Panc1 (cell line): ENCODE data around the gene PCDHB13. TPM values are rescaled to one million over a fixed set of nuclear protein-coding genes. Genes with fewer than 3 reads are reported as not detected.

Experiments used
- ATAC-seq: fragments of 200-7000 bp; cut with Tn5 transposase; 2 replicates; pipeline ENCODE4 v1.9.1; 2020; ENCODE audit warnings: mild to moderate bottlenecking, moderate library complexity
- BruUV-seq: library from RNA; stranded (reverse); fragments of 400-500 nt; replicated peaks from 2 replicates; lab custom pipeline; 2021; lab: Mats Ljungman, UMichigan
- CTCF ChIA-PET: fragments of 300-600 bp; sonication (Branson Sonifier 250); formaldehyde crosslinking; loops from one replicate; lab custom pipeline; 2022; ENCODE audit warnings: antibody characterized with exemption; lab: Charles Lee
- POLR2A ChIA-PET: fragments of 300-600 bp; sonication (Branson Sonifier 250); formaldehyde crosslinking; loops from one replicate; lab custom pipeline; 2022; ENCODE audit warnings: antibody characterized with exemption; lab: Charles Lee
- DNase-seq: peaks from one replicate; pipeline ENCODE4 v3.0.0-alpha.2; 2010; ENCODE audit warnings: low read depth, low spot score
- H3K27ac ChIP-seq: 2 replicates; pipeline ENCODE4 v1.5.1; 2011; ENCODE audit warnings: mild to moderate bottlenecking, low read length, inconsistent platforms
- H3K27me3 ChIP-seq: fragments of 200-500 bp; sonication (Bioruptor generic); 2 replicates; pipeline ENCODE4 v1.6.0; 2014; ENCODE audit warnings: low read length, inconsistent platforms; ENCODE audit not compliant: control insufficient read depth, insufficient read depth
- H3K36me3 ChIP-seq: fragments of 200-500 bp; sonication (Bioruptor generic); 2 replicates; pipeline ENCODE4 v1.5.1; 2014; ENCODE audit warnings: inconsistent platforms, mild to moderate bottlenecking, low read length, moderate library complexity; ENCODE audit not compliant: control insufficient read depth, insufficient read depth
- H3K4me1 ChIP-seq: 2 replicates; pipeline ENCODE4 v1.5.1; 2011; ENCODE audit warnings: inconsistent platforms, mild to moderate bottlenecking, low read length, moderate library complexity; ENCODE audit not compliant: control insufficient read depth, insufficient read depth
- H3K4me3 ChIP-seq, 2 experiments: 2 replicates each; pipeline ENCODE4 v1.5.1; 2011 to 2012; ENCODE audit warnings: low read depth in 2 of 2, low read length in 2 of 2, mild to moderate bottlenecking in 2 of 2, inconsistent platforms in 1 of 2, moderate library complexity in 1 of 2
- H3K9me3 ChIP-seq: fragments of 200-500 bp; sonication (Bioruptor generic); 2 replicates; pipeline ENCODE4 v1.5.1; 2014; ENCODE audit warnings: low read depth, mild to moderate bottlenecking, inconsistent platforms, low read length, moderate library complexity; ENCODE audit not compliant: control insufficient read depth, insufficient read depth
- POLR2AphosphoS5 ChIP-seq: IDR thresholded peaks from 2 replicates; pipeline ENCODE4 v1.6.1; 2012; ENCODE audit warnings: mild to moderate bottlenecking, low read depth, low read length, moderate library complexity
- SIN3A ChIP-seq: IDR thresholded peaks from 2 replicates; pipeline ENCODE4 v1.6.1; 2012; ENCODE audit warnings: low read depth, mild to moderate bottlenecking, low read length, moderate library complexity, borderline replicate concordance; ENCODE audit not compliant: insufficient read depth
- TCF7L2 ChIP-seq: IDR thresholded peaks from 2 replicates; pipeline ENCODE4 v1.6.1; 2011; ENCODE audit warnings: mild to moderate bottlenecking, low read depth, low read length, inconsistent platforms
- in situ Hi-C: cut with HindIII; loops from 2 replicates; pipeline ENCODE4 v1.10.0; 2016; ENCODE audit warnings: low sequenced_read_pairs, low pct_unique_long_range_greater_than_20kb
- intact Hi-C: fragments of 100-400 bp; cut with micrococcal nuclease; formaldehyde crosslinking; loops from one replicate; pipeline ENCODE4 v1.10.0; 2022; ENCODE audit not compliant: unreplicated experiment
- total RNA-seq: library from RNA; stranded (reverse); gene quantifications from one replicate; pipeline ENCODE4 v1.2.1, GENCODE V29; 2021; ENCODE audit not compliant: unreplicated experiment
- TF ChIP-seq, protein P1 (sequence below), 2 experiments: IDR thresholded peaks; 2 replicates each; pipeline ENCODE4 v1.6.1; 2011 to 2012; ENCODE audit warnings: low read depth in 2 of 2, control low read depth in 1 of 2, low read length in 1 of 2, mild to moderate bottlenecking in 1 of 2, moderate library complexity in 1 of 2; ENCODE audit not compliant: insufficient read depth in 1 of 2
- TF ChIP-seq, protein P2 (sequence below): fragments of 450-650 bp; IDR thresholded peaks from 2 replicates; pipeline ENCODE4 v1.5.1; 2017; ENCODE audit warnings: mild to moderate bottlenecking

The PCDHB13 gene
- total RNA-seq, 1 experiment from 2014 or later: 1.0 TPM

DNA sequence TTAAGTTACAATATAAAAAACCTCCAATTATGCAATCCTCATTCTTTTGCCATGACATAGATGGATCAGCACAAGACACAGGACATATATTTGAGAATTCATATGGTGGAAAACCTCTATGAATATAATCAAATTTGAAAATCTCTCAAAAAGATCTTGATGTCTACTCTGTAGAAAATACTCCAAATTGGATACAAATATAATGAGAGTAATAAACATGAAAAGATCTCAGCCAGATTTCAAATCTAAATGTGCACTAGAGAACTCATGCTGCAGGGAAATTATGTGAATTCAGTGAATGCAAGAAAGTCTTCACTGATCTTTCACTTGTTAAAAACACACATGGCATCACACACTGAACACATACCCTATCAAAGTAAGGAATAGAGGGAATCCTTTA is 45.2 kb downstream of the PCDHB13 start:
- Histone ChIP-seq H3K36me3 (no peaks in the 10 kb centered on the region), H3K9me3 (peaks cover 85% of the 10 kb centered on the region), H3K27ac (no peak overlapping the region), H3K4me1 (no peaks in the 10 kb centered on the region), H3K4me3 (no peak overlapping the region), H3K27me3 (no peaks in the 10 kb centered on the region)
- CTCF ChIA-PET: no interaction called here
- ATAC-seq (no peak), DNase-seq (no peak)
- intact Hi-C loops (no loop called here), in situ Hi-C loops (no loop called here)
- TF ChIP-seq, protein P1, sequence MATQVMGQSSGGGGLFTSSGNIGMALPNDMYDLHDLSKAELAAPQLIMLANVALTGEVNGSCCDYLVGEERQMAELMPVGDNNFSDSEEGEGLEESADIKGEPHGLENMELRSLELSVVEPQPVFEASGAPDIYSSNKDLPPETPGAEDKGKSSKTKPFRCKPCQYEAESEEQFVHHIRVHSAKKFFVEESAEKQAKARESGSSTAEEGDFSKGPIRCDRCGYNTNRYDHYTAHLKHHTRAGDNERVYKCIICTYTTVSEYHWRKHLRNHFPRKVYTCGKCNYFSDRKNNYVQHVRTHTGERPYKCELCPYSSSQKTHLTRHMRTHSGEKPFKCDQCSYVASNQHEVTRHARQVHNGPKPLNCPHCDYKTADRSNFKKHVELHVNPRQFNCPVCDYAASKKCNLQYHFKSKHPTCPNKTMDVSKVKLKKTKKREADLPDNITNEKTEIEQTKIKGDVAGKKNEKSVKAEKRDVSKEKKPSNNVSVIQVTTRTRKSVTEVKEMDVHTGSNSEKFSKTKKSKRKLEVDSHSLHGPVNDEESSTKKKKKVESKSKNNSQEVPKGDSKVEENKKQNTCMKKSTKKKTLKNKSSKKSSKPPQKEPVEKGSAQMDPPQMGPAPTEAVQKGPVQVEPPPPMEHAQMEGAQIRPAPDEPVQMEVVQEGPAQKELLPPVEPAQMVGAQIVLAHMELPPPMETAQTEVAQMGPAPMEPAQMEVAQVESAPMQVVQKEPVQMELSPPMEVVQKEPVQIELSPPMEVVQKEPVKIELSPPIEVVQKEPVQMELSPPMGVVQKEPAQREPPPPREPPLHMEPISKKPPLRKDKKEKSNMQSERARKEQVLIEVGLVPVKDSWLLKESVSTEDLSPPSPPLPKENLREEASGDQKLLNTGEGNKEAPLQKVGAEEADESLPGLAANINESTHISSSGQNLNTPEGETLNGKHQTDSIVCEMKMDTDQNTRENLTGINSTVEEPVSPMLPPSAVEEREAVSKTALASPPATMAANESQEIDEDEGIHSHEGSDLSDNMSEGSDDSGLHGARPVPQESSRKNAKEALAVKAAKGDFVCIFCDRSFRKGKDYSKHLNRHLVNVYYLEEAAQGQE (IDR thresholded peaks at IDR 0.05; ENCODE audit: insufficient read depth in 1 of 2, low read depth in 2 of 2, low read length in 1 of 2): no peak
- TF ChIP-seq SIN3A: no peak
- TF ChIP-seq, protein P2, sequence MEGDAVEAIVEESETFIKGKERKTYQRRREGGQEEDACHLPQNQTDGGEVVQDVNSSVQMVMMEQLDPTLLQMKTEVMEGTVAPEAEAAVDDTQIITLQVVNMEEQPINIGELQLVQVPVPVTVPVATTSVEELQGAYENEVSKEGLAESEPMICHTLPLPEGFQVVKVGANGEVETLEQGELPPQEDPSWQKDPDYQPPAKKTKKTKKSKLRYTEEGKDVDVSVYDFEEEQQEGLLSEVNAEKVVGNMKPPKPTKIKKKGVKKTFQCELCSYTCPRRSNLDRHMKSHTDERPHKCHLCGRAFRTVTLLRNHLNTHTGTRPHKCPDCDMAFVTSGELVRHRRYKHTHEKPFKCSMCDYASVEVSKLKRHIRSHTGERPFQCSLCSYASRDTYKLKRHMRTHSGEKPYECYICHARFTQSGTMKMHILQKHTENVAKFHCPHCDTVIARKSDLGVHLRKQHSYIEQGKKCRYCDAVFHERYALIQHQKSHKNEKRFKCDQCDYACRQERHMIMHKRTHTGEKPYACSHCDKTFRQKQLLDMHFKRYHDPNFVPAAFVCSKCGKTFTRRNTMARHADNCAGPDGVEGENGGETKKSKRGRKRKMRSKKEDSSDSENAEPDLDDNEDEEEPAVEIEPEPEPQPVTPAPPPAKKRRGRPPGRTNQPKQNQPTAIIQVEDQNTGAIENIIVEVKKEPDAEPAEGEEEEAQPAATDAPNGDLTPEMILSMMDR: no peak
- no peak for TF ChIP-seq POLR2AphosphoS5
- TF ChIP-seq TCF7L2: no peak
- POLR2A ChIA-PET: no interaction called here
- BruUV-seq: no TSS peak

DNA sequence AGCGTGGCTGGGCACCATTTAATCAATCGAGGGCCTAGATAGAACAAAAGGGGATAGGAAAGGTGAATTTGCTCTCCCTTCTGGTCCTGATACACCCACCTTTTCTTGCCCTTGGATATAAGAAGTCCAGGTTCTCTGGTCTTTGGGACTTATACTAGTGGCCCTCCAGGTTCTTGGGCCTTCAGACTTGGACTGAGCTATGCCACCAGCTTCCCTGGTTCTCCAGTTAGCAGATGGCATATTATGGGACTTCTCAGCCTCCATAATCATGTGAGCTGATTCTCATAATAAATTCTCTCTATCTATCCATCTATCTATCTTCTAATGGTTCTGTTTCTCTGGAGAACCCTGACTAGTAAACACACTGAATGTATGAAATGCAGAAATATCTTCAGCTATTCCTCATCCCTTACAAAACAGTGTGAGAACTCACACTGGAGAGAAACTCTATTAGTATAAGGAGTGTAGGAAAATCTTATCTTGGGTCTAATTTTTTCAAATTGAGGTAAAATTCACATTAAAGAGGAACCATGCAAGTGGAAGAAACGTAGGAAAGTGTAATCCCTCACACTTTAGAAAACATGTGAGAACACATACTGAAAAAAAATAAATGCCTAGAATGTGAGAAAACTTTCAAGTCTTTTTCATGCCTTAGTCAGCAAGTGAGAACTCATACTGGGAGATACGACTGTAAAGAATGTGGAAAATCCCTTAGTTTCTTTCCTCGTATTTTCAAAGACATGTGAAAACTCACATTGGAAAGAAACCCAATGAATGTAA is 46.9 kb downstream of the PCDHB13 start:
- in situ Hi-C loops (no loop called here), intact Hi-C loops (loop anchor here (10.0 kb wide), 1 partner anchor 54 kb away; no protein-coding TSS in a partner anchor)
- H3K4me3 ChIP-seq: no peak overlapping the region
- ChIA-PET POLR2A (no interaction called here), CTCF (no interaction called here)
- peaks cover 80% of the 10 kb centered on the region for H3K9me3 ChIP-seq
- BruUV-seq: no TSS peak
- DNase-seq (no peak), ATAC-seq (no peak)
- H3K27ac ChIP-seq: no peak overlapping the region
- no peaks in the 10 kb centered on the region for H3K36me3 ChIP-seq
- TF ChIP-seq SIN3A (no peak), POLR2AphosphoS5 (no peak), TCF7L2 (no peak)
- TF ChIP-seq, protein P2: no peak
- TF ChIP-seq, protein P1 (IDR thresholded peaks at IDR 0.05; ENCODE audit: insufficient read depth in 1 of 2, low read depth in 2 of 2, low read length in 1 of 2): no peak
- no peaks in the 10 kb centered on the region for H3K4me1 ChIP-seq
- no peaks in the 10 kb centered on the region for H3K27me3 ChIP-seq
